Loucy (cell line): ENCODE results near the gene ROBO1.

Experiments
- H2AFZ ChIP-seq: fragments of 200-600 bp; sonication (generic); 2 replicates; pipeline ENCODE4 v1.6.0; 2016; ENCODE audit warnings: antibody characterized with exemption, mild to moderate bottlenecking, low read length, moderate library complexity
- H3F3A ChIP-seq: fragments of 200-600 bp; 2 replicates; pipeline ENCODE4 v1.6.0; 2016; ENCODE audit warnings: antibody characterized with exemption, low read depth, mild to moderate bottlenecking
- H3K27me3 ChIP-seq: fragments of 200-600 bp; sonication (generic); 2 replicates; pipeline ENCODE4 v1.6.1; 2014; ENCODE audit warnings: low read length, mild to moderate bottlenecking; ENCODE audit not compliant: insufficient read depth, poor library complexity, severe bottlenecking
- H3K36me3 ChIP-seq: fragments of 200-600 bp; sonication (generic); 2 replicates; pipeline ENCODE4 v1.6.1; 2016; ENCODE audit warnings: low read length; ENCODE audit not compliant: insufficient read depth
- H3K4me1 ChIP-seq: fragments of 200-600 bp; sonication (generic); 2 replicates; pipeline ENCODE4 v1.5.1; 2014; ENCODE audit warnings: low read length, mild to moderate bottlenecking; ENCODE audit not compliant: insufficient read depth, poor library complexity, severe bottlenecking
- H3K4me2 ChIP-seq: fragments of 200-600 bp; sonication (generic); 2 replicates; pipeline ENCODE4 v1.6.0; 2014; ENCODE audit warnings: antibody characterized with exemption, low read length, low read depth, mild to moderate bottlenecking; ENCODE audit not compliant: poor library complexity, severe bottlenecking
- H3K4me3 ChIP-seq: fragments of 200-600 bp; sonication (generic); 2 replicates; pipeline ENCODE4 v1.5.1; 2014; ENCODE audit warnings: low read length, mild to moderate bottlenecking, mixed read lengths; ENCODE audit not compliant: poor library complexity, severe bottlenecking
- H3K79me2 ChIP-seq: fragments of 200-600 bp; sonication (generic); 2 replicates; pipeline ENCODE4 v1.6.1; 2014; ENCODE audit warnings: low read length; ENCODE audit not compliant: insufficient read depth
- H3K9ac ChIP-seq: fragments of 200-600 bp; sonication (generic); 2 replicates; pipeline ENCODE4 v1.6.0; 2014; ENCODE audit warnings: mild to moderate bottlenecking, low read depth, low read length, moderate library complexity; ENCODE audit not compliant: poor library complexity, severe bottlenecking
- H3K9me2 ChIP-seq: fragments of 200-600 bp; sonication (generic); replicated peaks from 2 replicates; pipeline ENCODE4 v1.6.1; 2016; ENCODE audit warnings: low read depth, low read length, mixed read lengths
- H3K9me3 ChIP-seq: fragments of 200-600 bp; sonication (generic); 2 replicates; pipeline ENCODE4 v1.6.1; 2014; ENCODE audit warnings: mild to moderate bottlenecking, antibody characterized with exemption, low read length, low read depth; ENCODE audit not compliant: insufficient read depth
- H4K20me1 ChIP-seq: fragments of 200-600 bp; sonication (generic); 2 replicates; pipeline ENCODE4 v1.6.0; 2014; ENCODE audit warnings: antibody characterized with exemption, low read length, mild to moderate bottlenecking; ENCODE audit not compliant: insufficient read depth, poor library complexity, severe bottlenecking
- EZH2phosphoT487 ChIP-seq: fragments of 200-600 bp; IDR thresholded peaks from 2 replicates; pipeline ENCODE4 v1.6.1; 2018; ENCODE audit warnings: antibody characterized with exemption, mild to moderate bottlenecking, moderate library complexity, borderline replicate concordance
- TF ChIP-seq, protein P1 (sequence below): fragments of 200-600 bp; sonication (generic); conservative IDR thresholded peaks from 2 replicates; pipeline ENCODE4 v1.5.1; 2014; ENCODE audit warnings: mild to moderate bottlenecking, antibody characterized with exemption, low read length

Gene ROBO1

GRCh38 chr3:79534727-79535126 is 233.1 kb downstream of the ROBO1 start:
- TF ChIP-seq, protein P1, sequence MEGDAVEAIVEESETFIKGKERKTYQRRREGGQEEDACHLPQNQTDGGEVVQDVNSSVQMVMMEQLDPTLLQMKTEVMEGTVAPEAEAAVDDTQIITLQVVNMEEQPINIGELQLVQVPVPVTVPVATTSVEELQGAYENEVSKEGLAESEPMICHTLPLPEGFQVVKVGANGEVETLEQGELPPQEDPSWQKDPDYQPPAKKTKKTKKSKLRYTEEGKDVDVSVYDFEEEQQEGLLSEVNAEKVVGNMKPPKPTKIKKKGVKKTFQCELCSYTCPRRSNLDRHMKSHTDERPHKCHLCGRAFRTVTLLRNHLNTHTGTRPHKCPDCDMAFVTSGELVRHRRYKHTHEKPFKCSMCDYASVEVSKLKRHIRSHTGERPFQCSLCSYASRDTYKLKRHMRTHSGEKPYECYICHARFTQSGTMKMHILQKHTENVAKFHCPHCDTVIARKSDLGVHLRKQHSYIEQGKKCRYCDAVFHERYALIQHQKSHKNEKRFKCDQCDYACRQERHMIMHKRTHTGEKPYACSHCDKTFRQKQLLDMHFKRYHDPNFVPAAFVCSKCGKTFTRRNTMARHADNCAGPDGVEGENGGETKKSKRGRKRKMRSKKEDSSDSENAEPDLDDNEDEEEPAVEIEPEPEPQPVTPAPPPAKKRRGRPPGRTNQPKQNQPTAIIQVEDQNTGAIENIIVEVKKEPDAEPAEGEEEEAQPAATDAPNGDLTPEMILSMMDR: no peak
- TF ChIP-seq EZH2phosphoT487: no peak
- H3K4me3 ChIP-seq: no peak overlapping the region
- H3K4me2 ChIP-seq: no peak overlapping the region
- no peak overlapping the region for H3K9ac ChIP-seq
- H4K20me1 ChIP-seq: no peaks in the 10 kb centered on the region
- H3K9me3 ChIP-seq: no peaks in the 10 kb centered on the region
- H3F3A ChIP-seq: no peaks in the 10 kb centered on the region
- H3K4me1 ChIP-seq: no peaks in the 10 kb centered on the region
- H3K36me3 ChIP-seq: no peaks in the 10 kb centered on the region
- H3K27me3 ChIP-seq: no peaks in the 10 kb centered on the region
- H3K9me2 ChIP-seq: no peaks in the 10 kb centered on the region
- H3K79me2 ChIP-seq: no peaks in the 10 kb centered on the region
- H2AFZ ChIP-seq: no peak overlapping the region

DNA sequence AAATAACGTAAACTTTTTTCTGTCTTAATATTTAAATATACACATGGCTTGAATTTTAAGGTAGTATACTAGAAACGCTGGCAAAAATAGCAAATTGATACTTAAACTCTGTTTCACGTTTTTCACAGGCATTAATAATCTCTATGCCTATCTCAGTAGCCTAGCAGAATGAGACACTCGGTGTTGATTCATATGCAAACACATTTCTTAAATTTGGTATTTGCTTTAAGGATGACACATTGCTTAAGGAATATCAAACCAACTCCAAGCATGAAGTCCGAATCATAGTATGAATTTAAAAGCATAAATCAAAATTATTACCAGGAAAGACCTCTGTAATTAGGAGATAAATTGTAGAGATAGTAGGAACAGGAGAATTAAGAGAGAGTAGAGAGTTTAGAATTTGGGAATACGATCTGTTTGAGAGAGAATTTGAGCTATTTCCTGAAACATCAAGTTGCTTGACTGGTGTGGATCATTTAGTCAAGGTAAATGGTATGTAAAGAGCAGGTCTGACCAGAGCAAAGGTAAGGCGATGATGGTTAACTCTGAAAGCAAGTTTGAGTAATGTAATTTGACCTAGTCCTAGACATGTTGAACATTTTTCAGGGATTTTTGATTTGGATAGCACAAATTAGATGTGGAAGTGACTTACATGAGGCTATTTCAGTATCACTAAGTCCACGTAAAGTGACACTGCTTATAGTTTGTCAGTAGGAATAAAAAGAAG is 236.1 kb downstream of the ROBO1 start:
- Histone ChIP-seq H3K36me3 (no peaks in the 10 kb centered on the region), H2AFZ (no peak overlapping the region), H3K4me1 (no peaks in the 10 kb centered on the region), H3K9me2 (no peaks in the 10 kb centered on the region), H3K9me3 (no peaks in the 10 kb centered on the region), H3K4me2 (no peak overlapping the region), H3F3A (no peaks in the 10 kb centered on the region), H3K79me2 (no peaks in the 10 kb centered on the region), H3K9ac (no peak overlapping the region), H3K27me3 (no peaks in the 10 kb centered on the region), H3K4me3 (no peak overlapping the region), H4K20me1 (no peaks in the 10 kb centered on the region)
- no peak for TF ChIP-seq EZH2phosphoT487
- TF ChIP-seq, protein P1: no peak

GRCh38 chr3:79521221-79521848 is 246.5 kb downstream of the ROBO1 start:
- Histone ChIP-seq H2AFZ (peak overlapping the region; percentile 29; the same call in 1 of the 2 replicates), H3K4me3 (no peak overlapping the region), H3K4me1 (no peaks in the 10 kb centered on the region), H3K9me2 (no peaks in the 10 kb centered on the region), H4K20me1 (no peaks in the 10 kb centered on the region), H3K27me3 (no peaks in the 10 kb centered on the region), H3K36me3 (no peaks in the 10 kb centered on the region), H3F3A (no peaks in the 10 kb centered on the region), H3K4me2 (no peak overlapping the region), H3K9me3 (no peaks in the 10 kb centered on the region), H3K9ac (no peak overlapping the region), H3K79me2 (no peaks in the 10 kb centered on the region)
- TF ChIP-seq EZH2phosphoT487: no peak
- TF ChIP-seq, protein P1: peak; percentile 77
